ENCODE data around the gene VANGL2. TPM values are rescaled to one million over a fixed set of nuclear protein-coding genes. Genes with fewer than 3 reads are reported as not detected.
"Not testable (repeated sequence)": the region's sequence is repeated elsewhere in the genome, so short reads cannot be mapped to it uniquely, and the experiment has no call there.

VANGL2 gene
- polyA plus RNA-seq, 4 donors = 32.8 to 40.0 (median 35.9) TPM

DNA sequence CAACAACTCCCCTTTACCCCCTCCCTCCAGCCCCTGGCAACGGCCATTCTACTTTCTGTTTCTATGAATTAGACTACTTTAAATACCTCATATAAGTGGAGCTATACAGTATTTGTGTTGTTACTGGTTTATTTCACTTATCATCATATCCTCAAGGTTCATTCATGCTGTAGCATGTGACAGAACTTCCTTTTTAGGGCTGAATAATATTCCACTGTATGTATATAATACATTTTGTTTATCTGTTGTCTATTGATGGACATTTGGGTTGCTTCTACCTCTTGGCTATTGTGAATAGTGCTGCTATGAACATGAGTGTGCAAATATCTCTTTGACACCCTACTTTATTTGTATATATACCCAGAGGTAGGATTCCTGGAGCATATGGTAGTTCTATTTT is 31.3 kb upstream of the VANGL2 start:
- DNase-seq (ENCODE audit: low read depth in 4 of 4, low spot score in 3 of 4) = no peak

DNA sequence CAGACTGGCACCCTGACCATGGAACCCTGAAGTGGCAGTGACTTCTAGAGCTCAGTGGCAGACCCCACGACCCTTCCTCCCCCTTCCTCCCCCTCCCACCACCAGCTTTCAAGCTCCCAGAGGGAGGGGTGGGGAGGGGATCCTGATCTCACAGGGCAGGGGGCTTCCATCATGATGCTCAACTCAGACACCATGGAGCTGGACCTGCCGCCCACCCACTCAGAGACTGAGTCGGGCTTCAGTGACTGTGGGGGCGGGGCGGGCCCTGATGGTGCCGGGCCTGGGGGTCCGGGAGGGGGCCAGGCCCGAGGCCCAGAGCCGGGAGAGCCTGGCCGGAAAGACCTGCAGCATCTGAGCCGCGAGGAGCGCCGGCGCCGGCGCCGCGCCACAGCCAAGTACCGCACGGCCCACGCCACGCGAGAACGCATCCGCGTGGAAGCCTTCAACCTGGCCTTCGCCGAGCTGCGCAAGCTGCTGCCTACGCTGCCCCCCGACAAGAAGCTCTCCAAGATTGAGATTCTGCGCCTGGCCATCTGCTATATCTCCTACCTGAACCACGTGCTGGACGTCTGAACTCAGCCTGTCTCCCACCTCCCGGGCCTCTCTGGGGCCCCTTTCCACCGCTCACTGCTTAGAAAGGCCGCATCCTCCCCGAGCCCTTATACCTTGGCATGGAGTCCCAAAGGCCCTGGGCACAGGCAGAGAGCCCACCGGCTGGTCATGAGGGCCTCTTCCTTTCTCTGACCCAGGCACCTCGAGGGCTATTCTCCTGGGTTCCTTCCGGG is 29.6 kb upstream of the VANGL2 start:
- DNase-seq (ENCODE audit: low read depth in 4 of 4, low spot score in 3 of 4) = no peak

DNA sequence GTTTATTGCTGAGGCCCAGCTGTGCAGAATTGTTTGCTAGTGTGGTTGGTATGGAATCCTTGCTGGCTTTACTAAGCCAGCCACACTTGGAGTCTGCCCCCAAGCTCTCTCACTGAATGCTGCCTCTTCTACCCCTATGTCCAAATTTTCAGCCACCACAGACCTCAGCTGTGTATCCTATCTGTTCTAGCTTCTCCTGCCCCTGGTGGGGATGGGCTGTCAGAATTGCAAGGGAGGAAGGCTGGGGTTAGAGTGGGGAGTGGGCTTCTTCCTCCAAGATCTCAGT is 29.1 kb upstream of the VANGL2 start:
- no peak for DNase-seq (ENCODE audit: low read depth in 4 of 4, low spot score in 3 of 4)

- DNase-seq (ENCODE audit: low read depth in 4 of 4, low spot score in 3 of 4) = no peak
These were observed 28.6 kb upstream of the VANGL2 start for GRCh38 chr1:160371756-160372155.

DNA sequence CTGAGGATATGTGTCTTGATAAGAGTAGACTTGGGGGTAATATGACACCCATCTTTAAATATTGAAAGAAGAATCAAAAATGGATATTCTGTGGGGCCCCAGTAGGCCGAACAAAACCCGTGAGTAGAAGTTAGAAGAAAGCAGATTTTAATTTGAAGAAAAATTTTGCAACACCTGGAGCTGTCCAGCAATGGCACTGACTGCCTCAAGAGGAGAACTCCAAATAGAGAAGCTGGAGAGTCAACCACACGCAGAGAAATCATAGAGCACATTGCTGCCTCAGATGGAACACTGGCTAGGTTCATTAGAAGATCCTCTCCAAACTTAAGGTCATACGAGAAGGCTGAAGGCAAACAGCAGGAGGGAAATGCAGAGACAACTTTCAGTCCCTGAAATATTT is 26.7 kb upstream of the VANGL2 start:
- DNase-seq (ENCODE audit: low read depth in 4 of 4, low spot score in 3 of 4) = no peak

DNA sequence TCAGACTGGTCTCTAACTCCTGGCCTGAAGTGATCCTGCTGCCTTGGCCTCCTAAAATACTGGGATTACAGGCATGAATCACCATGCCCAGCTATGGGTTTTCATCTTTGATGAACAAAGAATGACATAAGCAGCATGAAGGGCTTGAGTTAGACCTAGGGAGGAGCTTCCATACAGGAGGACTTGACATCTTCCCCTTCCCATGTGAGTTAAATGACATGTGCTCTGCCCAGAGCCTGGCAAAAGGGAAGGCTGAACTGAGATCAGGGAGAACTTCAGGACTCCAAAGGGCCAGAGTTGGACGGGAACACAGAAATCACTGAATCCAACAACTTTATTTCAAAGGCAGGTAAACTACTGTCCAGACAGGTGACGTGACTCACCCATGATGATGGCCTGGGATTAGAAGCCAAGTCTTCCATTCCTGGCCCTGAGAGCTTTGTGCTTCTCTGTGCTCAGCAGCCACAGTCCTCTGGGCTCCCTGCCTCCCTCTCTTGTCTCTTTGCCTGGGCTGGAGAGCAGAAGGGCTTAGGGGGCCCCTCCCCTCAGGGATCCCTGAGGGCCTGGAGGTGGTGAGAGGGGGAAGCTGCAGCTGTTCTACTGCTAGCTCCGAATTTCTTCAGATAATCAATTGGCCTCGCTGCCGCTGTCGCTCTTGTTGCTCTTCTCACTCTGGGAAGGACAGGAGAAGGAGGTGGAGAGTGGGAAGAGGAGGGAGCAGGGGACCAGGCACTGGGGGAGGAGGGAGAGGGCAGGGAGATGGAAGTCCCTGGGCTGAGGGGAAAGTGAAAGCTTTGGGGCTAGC is 25.9 kb upstream of the VANGL2 start:
- no peak for DNase-seq (ENCODE audit: low read depth in 4 of 4, low spot score in 3 of 4)

DNA sequence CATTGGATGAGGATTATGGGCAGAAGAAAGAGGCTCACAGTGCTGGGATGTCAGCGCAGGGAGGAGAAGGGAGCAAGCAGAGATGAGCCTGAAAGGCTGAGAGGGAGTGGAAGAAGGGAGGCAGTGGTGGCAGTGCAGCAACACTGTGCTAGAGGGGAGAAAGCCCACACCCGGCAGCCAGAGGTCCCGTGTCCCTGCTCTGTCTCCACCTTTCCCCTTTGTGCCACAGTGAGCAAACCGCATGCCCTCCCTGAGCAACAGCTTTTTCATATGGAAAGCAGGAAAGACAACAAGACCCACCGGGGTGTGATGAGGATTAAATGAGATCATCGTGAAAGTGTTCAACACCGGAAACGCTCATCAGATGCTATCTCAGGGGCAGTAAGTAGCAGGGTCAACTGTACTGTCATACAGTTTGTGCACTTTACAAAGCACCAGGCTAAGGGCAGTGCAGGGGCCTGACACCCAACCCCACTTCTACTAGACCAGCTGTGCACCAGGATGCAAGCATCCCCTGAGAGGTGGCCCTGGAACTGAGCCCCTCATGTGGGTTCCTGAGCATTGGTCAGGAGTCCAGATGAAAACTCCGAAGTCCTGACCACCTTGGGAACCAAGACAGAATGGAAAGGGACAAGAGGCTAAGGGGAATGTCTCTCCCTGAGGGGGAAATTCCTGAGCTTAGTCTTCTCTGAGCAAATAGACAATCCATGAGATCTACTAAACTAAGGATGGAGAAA is 24.4 kb upstream of the VANGL2 start:
- DNase-seq (ENCODE audit: low read depth in 4 of 4, low spot score in 3 of 4) = no peak

GRCh38 chr1:160376525-160377131 is 23.7 kb upstream of the VANGL2 start:
- DNase-seq (ENCODE audit: low read depth in 4 of 4, low spot score in 3 of 4) = peak in 2 of 4 donors; percentile 28 to 33

DNA sequence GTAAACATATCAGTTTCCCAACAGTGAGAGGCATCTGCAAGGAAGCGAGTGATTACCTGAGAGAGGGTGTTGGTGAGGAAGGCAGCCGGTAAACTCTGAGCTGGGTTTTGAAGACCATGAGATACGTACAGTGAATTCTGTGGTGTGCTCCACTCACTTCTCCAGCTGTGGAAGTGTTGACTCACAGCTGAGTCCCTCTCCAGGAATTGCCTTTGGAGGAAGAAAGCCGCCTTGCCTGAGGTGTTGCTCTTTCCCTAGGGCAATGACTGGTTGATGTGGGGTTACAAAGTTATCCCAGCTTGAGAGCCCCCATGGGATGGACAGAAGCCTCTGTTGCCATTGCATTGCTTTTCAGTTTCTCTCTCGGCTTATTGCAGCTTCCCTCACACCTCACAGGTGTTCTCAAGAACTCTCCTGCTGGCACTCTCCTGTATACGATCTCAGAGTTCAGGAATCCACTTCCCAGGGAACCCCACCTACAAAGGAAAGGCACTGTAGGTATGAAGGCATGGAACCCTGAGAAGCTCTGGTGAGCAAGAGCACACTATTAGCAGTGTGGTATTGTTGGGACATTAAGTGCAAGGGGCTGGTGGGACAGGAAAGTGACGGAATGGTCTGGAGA is 22.7 kb upstream of the VANGL2 start:
- DNase-seq (ENCODE audit: low read depth in 4 of 4, low spot score in 3 of 4) = no peak

DNA sequence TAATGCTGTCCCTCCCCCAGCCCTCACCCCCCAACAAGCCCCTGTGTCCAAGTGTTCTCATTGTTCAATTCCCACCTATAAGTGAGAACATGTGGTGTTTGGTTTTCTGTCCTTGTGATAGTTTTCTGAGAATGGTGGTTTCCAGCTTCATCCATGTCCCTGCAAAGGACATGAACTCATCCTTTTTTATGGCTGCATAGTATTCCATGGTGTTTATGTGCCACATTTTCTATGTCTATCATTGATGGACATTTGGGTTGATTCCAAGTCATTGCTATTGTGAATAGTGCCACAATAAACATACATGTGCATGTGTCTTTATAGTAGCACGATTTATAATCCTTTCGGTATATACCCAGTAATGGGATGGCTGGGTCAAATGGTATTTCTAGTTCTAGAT is 15.6 kb upstream of the VANGL2 start:
- DNase-seq (ENCODE audit: low read depth in 4 of 4, low spot score in 3 of 4) = not testable (repeated sequence)

DNA sequence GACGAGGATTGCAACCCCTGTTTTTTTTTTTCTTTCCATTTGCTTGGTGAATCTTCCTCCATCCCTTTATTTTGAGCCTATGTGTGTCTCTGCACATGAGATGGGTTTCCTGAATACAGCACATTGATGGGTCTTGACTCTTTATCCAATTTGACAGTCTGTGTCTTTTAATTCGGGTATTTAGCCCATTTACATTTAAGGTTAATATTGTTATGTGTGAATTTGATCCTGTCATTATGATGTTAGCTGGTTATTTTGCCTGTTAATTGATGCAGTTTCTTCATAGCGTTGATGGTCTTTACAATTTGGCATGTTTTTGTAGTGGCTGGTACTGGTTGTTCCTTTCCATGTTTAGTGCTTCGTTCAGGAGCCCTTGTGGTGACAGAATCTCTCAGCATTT is 12.0 kb upstream of the VANGL2 start:
- not testable (repeated sequence) for DNase-seq (ENCODE audit: low read depth in 4 of 4, low spot score in 3 of 4)

GRCh38 chr1:160394673-160395072 is 5.7 kb upstream of the VANGL2 start:
- no peak for DNase-seq (ENCODE audit: low read depth in 4 of 4, low spot score in 3 of 4)

GRCh38 chr1:160397651-160398050 is 2.7 kb upstream of the VANGL2 start:
- no peak for DNase-seq (ENCODE audit: low read depth in 4 of 4, low spot score in 3 of 4)

DNA sequence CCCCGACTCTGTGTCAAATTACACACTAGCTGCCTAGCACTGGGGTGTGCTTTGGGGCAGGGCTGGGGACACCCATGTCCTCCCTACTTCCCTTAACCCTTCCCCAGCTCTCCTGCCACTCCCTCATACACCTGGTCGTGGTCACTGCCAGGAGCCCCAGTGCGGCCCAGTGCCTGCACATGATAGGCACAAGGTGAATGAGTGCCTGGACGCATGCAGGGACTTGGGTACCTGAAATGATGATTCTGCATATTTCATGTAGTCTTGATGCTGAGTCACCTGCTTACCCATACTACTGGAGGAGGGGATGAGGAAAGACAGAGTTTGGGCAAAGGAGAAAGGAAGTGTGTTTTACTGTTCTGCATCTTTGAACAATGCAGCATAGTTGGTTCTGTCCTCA is 1.5 kb upstream of the VANGL2 start:
- no peak for DNase-seq (ENCODE audit: low read depth in 4 of 4, low spot score in 3 of 4)

- DNase-seq (ENCODE audit: low read depth in 4 of 4, low spot score in 3 of 4) = no peak
These were observed 681 bp upstream of the VANGL2 start for GRCh38 chr1:160399544-160400222.

DNA sequence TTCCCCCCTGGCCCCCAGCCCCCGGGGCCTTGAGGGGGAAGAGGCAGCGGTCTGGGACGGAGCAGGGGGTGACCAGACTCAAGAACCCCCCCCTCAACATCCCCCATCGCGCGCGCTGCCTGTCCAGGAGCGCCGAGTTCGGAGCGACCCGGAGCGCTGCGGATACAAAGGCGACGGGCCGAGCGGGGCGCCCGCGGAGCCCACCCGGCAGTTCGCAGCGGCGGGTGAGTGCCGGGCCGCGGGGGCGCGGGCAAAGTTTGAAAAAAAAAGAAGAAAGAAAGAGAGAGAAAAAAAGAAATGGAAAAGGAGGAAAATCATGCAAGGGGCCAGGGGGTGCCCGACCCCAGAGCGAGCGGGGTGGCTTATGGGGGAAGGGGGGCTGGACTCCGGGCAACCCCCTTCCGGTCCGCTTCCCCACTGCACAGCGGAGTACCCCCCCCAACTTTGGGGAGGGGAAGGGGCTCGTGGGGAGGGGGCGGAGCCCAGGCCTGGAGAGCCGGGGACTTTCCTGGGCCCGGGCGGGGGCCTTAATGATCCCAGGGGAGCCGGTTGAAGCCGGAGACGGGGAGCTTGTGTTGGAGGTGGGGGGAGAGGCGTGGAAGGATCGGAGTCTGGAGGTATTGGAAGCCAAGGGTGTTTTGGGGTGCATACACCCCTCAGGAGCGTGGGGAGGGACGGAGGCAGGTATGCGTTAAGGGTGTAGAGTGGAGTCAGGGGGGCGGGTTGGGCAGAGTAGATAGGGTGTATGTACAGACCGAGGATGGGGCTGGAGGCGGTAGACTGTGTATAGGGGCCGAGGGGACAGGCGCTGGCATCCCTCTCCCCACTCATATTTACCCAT is 502 bp downstream of the VANGL2 start:
- DNase-seq (ENCODE audit: low read depth in 4 of 4, low spot score in 3 of 4) = no peak

- DNase-seq (ENCODE audit: low read depth in 4 of 4, low spot score in 3 of 4) = no peak
These were observed 1.1 kb downstream of the VANGL2 start for GRCh38 chr1:160401487-160401805.

- no peak for DNase-seq (ENCODE audit: low read depth in 4 of 4, low spot score in 3 of 4)
These were observed 1.8 kb downstream of the VANGL2 start for GRCh38 chr1:160402001-160402795.

GRCh38 chr1:160403244-160403643 is 2.9 kb downstream of the VANGL2 start:
- no peak for DNase-seq (ENCODE audit: low read depth in 4 of 4, low spot score in 3 of 4)
